Mesodermal cell (in vitro differentiated cells): Measurements from ENCODE around the gene COQ2.

Experiments used
- H3K27ac ChIP-seq: 2 replicates; pipeline ENCODE4 v1.7.0; 2013; ENCODE audit warnings: mild to moderate bottlenecking, low read depth, low read length, moderate library complexity; ENCODE audit not compliant: severe bottlenecking
- H3K36me3 ChIP-seq: 2 replicates; pipeline ENCODE4 v1.7.1; 2013; ENCODE audit warnings: mild to moderate bottlenecking, low read length, moderate library complexity; ENCODE audit not compliant: control insufficient read depth, insufficient read depth
- H3K4me1 ChIP-seq: one replicate; pipeline ENCODE4 v1.7.1; 2013; ENCODE audit warnings: mild to moderate bottlenecking, low read length; ENCODE audit not compliant: insufficient read depth, control insufficient read depth, poor library complexity, severe bottlenecking
- H3K4me3 ChIP-seq: 2 replicates; pipeline ENCODE4 v1.7.0; 2013; ENCODE audit warnings: low read length, control low read depth, mild to moderate bottlenecking; ENCODE audit not compliant: insufficient read depth, poor library complexity, severe bottlenecking; ENCODE audit errors: extremely low read depth
- H3K9me3 ChIP-seq: 2 replicates; pipeline ENCODE4 v1.7.1; 2013; ENCODE audit warnings: mild to moderate bottlenecking, low read length, moderate library complexity; ENCODE audit not compliant: control insufficient read depth
- WGBS, 2 experiments: methylation state at CpG; one replicate each; pipeline ENCODE4 v1.1.5; 2013; ENCODE audit warnings: missing lambda C conversion rate in 2 of 2; ENCODE audit not compliant: insufficient coverage in 2 of 2; 5-methylcytosine and 5-hydroxymethylcytosine counted together

Gene COQ2

GRCh38 chr4:83216959-83217683 is 67.5 kb downstream of the COQ2 start:
- no peak overlapping the region for H3K27ac ChIP-seq
- H3K9me3 ChIP-seq = no peaks in the 10 kb centered on the region
- WGBS, 2 experiments = 91 to 93% methylated on average over 7 to 9 of the region's 10 CpGs
- no peaks in the 10 kb centered on the region for H3K36me3 ChIP-seq
- no peak overlapping the region for H3K4me3 ChIP-seq
- H3K4me1 ChIP-seq = no peaks in the 10 kb centered on the region

- no peak overlapping the region for H3K27ac ChIP-seq
- no peaks in the 10 kb centered on the region for H3K4me1 ChIP-seq
- H3K9me3 ChIP-seq = peaks cover 8% of the 10 kb centered on the region
- no peak overlapping the region for H3K4me3 ChIP-seq
- no peaks in the 10 kb centered on the region for H3K36me3 ChIP-seq
These were observed 70.5 kb downstream of the COQ2 start for GRCh38 chr4:83214079-83214478.
